ENCODE results near the gene LCORL.

LCORL gene

GRCh38 chr4:18050448-18050847, 28.9 kb upstream of the LCORL start:
- Histone ChIP-seq H3K4me1 (ENCODE audit: control insufficient read depth in 2 of 2, insufficient read depth in 1 of 2, low read depth in 1 of 2, low read length in 2 of 2) (no peaks in the 10 kb centered on the region), H2AFZ (ENCODE audit: low read length) (no peak overlapping the region), H2AK5ac (ENCODE audit: low read depth, low read length) (no peak overlapping the region), H3K36me3 (replicated peaks in 1 of 2; ENCODE audit: control insufficient read depth in 2 of 2, insufficient read depth in 2 of 2, low read length in 2 of 2) (no peaks in the 10 kb centered on the region), H4K91ac (ENCODE audit: low read depth, low read length, poor library complexity) (no peak overlapping the region), H3K27me3 (ENCODE audit: control insufficient read depth in 3 of 3, insufficient read depth in 3 of 3, low read depth in 1 of 3, low read length in 3 of 3) (peaks cover 0 to 5% (median 0%) of the 10 kb centered on the region in 3 experiments), H4K8ac (ENCODE audit: low read depth, low read length) (no peak overlapping the region), H3K4me2 (ENCODE audit: insufficient read depth, low read length, poor library complexity, severe bottlenecking) (no peak overlapping the region), H2BK15ac (ENCODE audit: low read length) (no peak overlapping the region), H2BK12ac (ENCODE audit: low read length) (no peak overlapping the region), H3K9me3 (replicated peaks in 1 of 2; ENCODE audit: control insufficient read depth in 2 of 2, insufficient read depth in 1 of 2, low read depth in 1 of 2, low read length in 2 of 2) (no peaks in the 10 kb centered on the region), H2BK120ac (ENCODE audit: low read depth, low read length) (no peak overlapping the region), H3K23ac (ENCODE audit: low read depth, low read length, poor library complexity) (no peak overlapping the region), H3K4me3 (ENCODE audit: low read length in 2 of 2) (no peak overlapping the region), H3K14ac (ENCODE audit: low read length) (no peak overlapping the region), H3K9ac (ENCODE audit: low read depth, low read length, poor library complexity) (no peak overlapping the region), H3K18ac (ENCODE audit: low read length) (no peak overlapping the region), H3K79me1 (ENCODE audit: low read depth, low read length) (no peaks in the 10 kb centered on the region), H2BK5ac (ENCODE audit: low read length) (no peak overlapping the region), H3K27ac (replicated peaks; ENCODE audit: low read length) (no peak overlapping the region), H3K4ac (ENCODE audit: low read length) (no peak overlapping the region)
- no CpG with 5 or more reads among the region's 6 CpGs for WGBS, 2 donors (ENCODE audit: extremely low coverage in 2 of 2, insufficient read length in 2 of 2, insufficient replicate concordance in 1 of 2)
- DNase-seq (ENCODE audit: low spot score) = no peak

- no peaks in the 10 kb centered on the region for H3K36me3 ChIP-seq (replicated peaks in 1 of 2; ENCODE audit: control insufficient read depth in 2 of 2, insufficient read depth in 2 of 2, low read length in 2 of 2)
- no CpG with 5 or more reads among the region's 3 CpGs for WGBS, 2 donors (ENCODE audit: extremely low coverage in 2 of 2, insufficient read length in 2 of 2, insufficient replicate concordance in 1 of 2)
These were observed 27.9 kb upstream of the LCORL start for GRCh38 chr4:18049446-18049845.

GRCh38 chr4:18042754-18043153, 21.2 kb upstream of the LCORL start:
- Histone ChIP-seq H2BK12ac (ENCODE audit: low read length) (no peak overlapping the region), H3K18ac (ENCODE audit: low read length) (no peak overlapping the region), H3K14ac (ENCODE audit: low read length) (no peak overlapping the region), H2BK15ac (ENCODE audit: low read length) (no peak overlapping the region), H3K4me3 (ENCODE audit: low read length in 2 of 2) (no peak overlapping the region), H2BK120ac (ENCODE audit: low read depth, low read length) (no peak overlapping the region), H3K27me3 (ENCODE audit: control insufficient read depth in 3 of 3, insufficient read depth in 3 of 3, low read depth in 1 of 3, low read length in 3 of 3) (peaks cover 0 to 4% (median 0%) of the 10 kb centered on the region in 3 experiments), H4K8ac (ENCODE audit: low read depth, low read length) (no peak overlapping the region), H3K36me3 (replicated peaks in 1 of 2; ENCODE audit: control insufficient read depth in 2 of 2, insufficient read depth in 2 of 2, low read length in 2 of 2) (no peaks in the 10 kb centered on the region), H3K9me3 (replicated peaks in 1 of 2; ENCODE audit: control insufficient read depth in 2 of 2, insufficient read depth in 1 of 2, low read depth in 1 of 2, low read length in 2 of 2) (no peaks in the 10 kb centered on the region), H2BK5ac (ENCODE audit: low read length) (no peak overlapping the region), H2AK5ac (ENCODE audit: low read depth, low read length) (no peak overlapping the region), H3K27ac (replicated peaks; ENCODE audit: low read length) (no peak overlapping the region), H2AFZ (ENCODE audit: low read length) (no peak overlapping the region), H3K23ac (ENCODE audit: low read depth, low read length, poor library complexity) (no peak overlapping the region), H3K4ac (ENCODE audit: low read length) (no peak overlapping the region), H3K4me2 (ENCODE audit: insufficient read depth, low read length, poor library complexity, severe bottlenecking) (no peak overlapping the region), H3K9ac (ENCODE audit: low read depth, low read length, poor library complexity) (no peak overlapping the region), H3K4me1 (ENCODE audit: control insufficient read depth in 2 of 2, insufficient read depth in 1 of 2, low read depth in 1 of 2, low read length in 2 of 2) (no peaks in the 10 kb centered on the region), H4K91ac (ENCODE audit: low read depth, low read length, poor library complexity) (no peak overlapping the region), H3K79me1 (ENCODE audit: low read depth, low read length) (no peaks in the 10 kb centered on the region)
- DNase-seq (ENCODE audit: low spot score) = no peak
- WGBS, 2 donors (ENCODE audit: extremely low coverage in 2 of 2, insufficient read length in 2 of 2, insufficient replicate concordance in 1 of 2) = no CpG with 5 or more reads among the region's 2 CpGs

More at GRCh38 chr4:18049446-18049845, 27.9 kb upstream of the LCORL start:
- DNase-seq (ENCODE audit: low spot score) = no peak
- H3K9me3 ChIP-seq (replicated peaks in 1 of 2; ENCODE audit: control insufficient read depth in 2 of 2, insufficient read depth in 1 of 2, low read depth in 1 of 2, low read length in 2 of 2) = no peaks in the 10 kb centered on the region
- no peaks in the 10 kb centered on the region for H3K4me1 ChIP-seq (ENCODE audit: control insufficient read depth in 2 of 2, insufficient read depth in 1 of 2, low read depth in 1 of 2, low read length in 2 of 2)
- no peak overlapping the region for H3K4ac ChIP-seq (ENCODE audit: low read length)
- peaks cover 0 to 5% (median 0%) of the 10 kb centered on the region in 3 experiments for H3K27me3 ChIP-seq (ENCODE audit: control insufficient read depth in 3 of 3, insufficient read depth in 3 of 3, low read depth in 1 of 3, low read length in 3 of 3)
- no peak overlapping the region for H3K14ac ChIP-seq (ENCODE audit: low read length)
- H2BK5ac ChIP-seq (ENCODE audit: low read length) = no peak overlapping the region
- H3K27ac ChIP-seq (replicated peaks; ENCODE audit: low read length) = no peak overlapping the region
- H4K91ac ChIP-seq (ENCODE audit: low read depth, low read length, poor library complexity) = no peak overlapping the region
- H3K23ac ChIP-seq (ENCODE audit: low read depth, low read length, poor library complexity) = no peak overlapping the region
- H3K4me3 ChIP-seq (ENCODE audit: low read length in 2 of 2) = no peak overlapping the region
- H3K4me2 ChIP-seq (ENCODE audit: insufficient read depth, low read length, poor library complexity, severe bottlenecking) = no peak overlapping the region
- H3K79me1 ChIP-seq (ENCODE audit: low read depth, low read length) = no peaks in the 10 kb centered on the region
- no peak overlapping the region for H2BK12ac ChIP-seq (ENCODE audit: low read length)
- no peak overlapping the region for H3K9ac ChIP-seq (ENCODE audit: low read depth, low read length, poor library complexity)
- no peak overlapping the region for H2AK5ac ChIP-seq (ENCODE audit: low read depth, low read length)
- H2BK15ac ChIP-seq (ENCODE audit: low read length) = no peak overlapping the region
- no peak overlapping the region for H2BK120ac ChIP-seq (ENCODE audit: low read depth, low read length)
- H3K18ac ChIP-seq (ENCODE audit: low read length) = no peak overlapping the region
- no peak overlapping the region for H4K8ac ChIP-seq (ENCODE audit: low read depth, low read length)
- H2AFZ ChIP-seq (ENCODE audit: low read length) = no peak overlapping the region

GRCh38 chr4:18042012-18042411, 20.5 kb upstream of the LCORL start:
- H2BK5ac ChIP-seq (ENCODE audit: low read length) = no peak overlapping the region
- no CpG with 5 or more reads among the region's 1 CpG for WGBS, 2 donors (ENCODE audit: extremely low coverage in 2 of 2, insufficient read length in 2 of 2, insufficient replicate concordance in 1 of 2)
- no peak overlapping the region for H3K9ac ChIP-seq (ENCODE audit: low read depth, low read length, poor library complexity)
- H3K4ac ChIP-seq (ENCODE audit: low read length) = no peak overlapping the region
- H3K18ac ChIP-seq (ENCODE audit: low read length) = no peak overlapping the region
- DNase-seq (ENCODE audit: low spot score) = no peak
- H3K23ac ChIP-seq (ENCODE audit: low read depth, low read length, poor library complexity) = no peak overlapping the region
- H3K27me3 ChIP-seq (ENCODE audit: control insufficient read depth in 3 of 3, insufficient read depth in 3 of 3, low read depth in 1 of 3, low read length in 3 of 3) = no peaks in the 10 kb centered on the region
- no peak overlapping the region for H2AK5ac ChIP-seq (ENCODE audit: low read depth, low read length)
- no peak overlapping the region for H3K27ac ChIP-seq (replicated peaks; ENCODE audit: low read length)
- H4K8ac ChIP-seq (ENCODE audit: low read depth, low read length) = no peak overlapping the region
- H3K4me2 ChIP-seq (ENCODE audit: insufficient read depth, low read length, poor library complexity, severe bottlenecking) = no peak overlapping the region
- no peak overlapping the region for H2BK120ac ChIP-seq (ENCODE audit: low read depth, low read length)
- no peaks in the 10 kb centered on the region for H3K4me1 ChIP-seq (ENCODE audit: control insufficient read depth in 2 of 2, insufficient read depth in 1 of 2, low read depth in 1 of 2, low read length in 2 of 2)
- H3K79me1 ChIP-seq (ENCODE audit: low read depth, low read length) = no peaks in the 10 kb centered on the region
- H3K9me3 ChIP-seq (replicated peaks in 1 of 2; ENCODE audit: control insufficient read depth in 2 of 2, insufficient read depth in 1 of 2, low read depth in 1 of 2, low read length in 2 of 2) = no peaks in the 10 kb centered on the region
- no peaks in the 10 kb centered on the region for H3K36me3 ChIP-seq (replicated peaks in 1 of 2; ENCODE audit: control insufficient read depth in 2 of 2, insufficient read depth in 2 of 2, low read length in 2 of 2)
- H3K14ac ChIP-seq (ENCODE audit: low read length) = no peak overlapping the region
- no peak overlapping the region for H2AFZ ChIP-seq (ENCODE audit: low read length)
- no peak overlapping the region for H2BK15ac ChIP-seq (ENCODE audit: low read length)
- no peak overlapping the region for H3K4me3 ChIP-seq (ENCODE audit: low read length in 2 of 2)
- no peak overlapping the region for H2BK12ac ChIP-seq (ENCODE audit: low read length)
- no peak overlapping the region for H4K91ac ChIP-seq (ENCODE audit: low read depth, low read length, poor library complexity)
